Activated T-cell treated with anti-CD3 and anti-CD28 coated beads, Interleukin-2, amount 50 U/mL, for 4 hours (primary cell): ENCODE measurements around the gene APOA1. TPM values are rescaled to one million over a fixed set of nuclear protein-coding genes. Genes with fewer than 3 reads are reported as not detected.
A peak's percentile ranks its signal among the peaks of the same experiment; 100 is the strongest.

Experiments used
- ATAC-seq, 2 donors: fragments of 200-7000 bp; cut with Tn5 transposase; one replicate each; pipeline ENCODE4 v1.10.0; 2021
- DNase-seq: peaks from one replicate; pipeline ENCODE4 v3.0.0-alpha.2; 2020
- H3K27me3 Mint-ChIP-seq: one replicate; pipeline ENCODE4 v1.8.0; 2021; ENCODE audit warnings: low read depth, mixed read lengths
- H3K36me3 Mint-ChIP-seq: one replicate; pipeline ENCODE4 v1.8.0; 2022; ENCODE audit warnings: mixed read lengths; ENCODE audit not compliant: insufficient read depth
- H3K4me1 Mint-ChIP-seq: one replicate; pipeline ENCODE4 v1.8.0; 2021; ENCODE audit warnings: low read depth, mixed read lengths
- H3K4me3 Mint-ChIP-seq: one replicate; pipeline ENCODE4 v1.8.0; 2021; ENCODE audit warnings: mild to moderate bottlenecking, moderate library complexity, mixed read lengths
- H3K9me3 Mint-ChIP-seq: one replicate; pipeline ENCODE4 v1.8.0; 2021; ENCODE audit warnings: mixed read lengths
- total RNA-seq, 3 donors: library from RNA; stranded (reverse); gene quantifications; one replicate each; pipeline ENCODE4 v1.2.1, GENCODE V29; 2021

Gene APOA1
- total RNA-seq, 3 donors from 2014 or later, result 1.4 to 2.9 (median 2.1) TPM

DNA sequence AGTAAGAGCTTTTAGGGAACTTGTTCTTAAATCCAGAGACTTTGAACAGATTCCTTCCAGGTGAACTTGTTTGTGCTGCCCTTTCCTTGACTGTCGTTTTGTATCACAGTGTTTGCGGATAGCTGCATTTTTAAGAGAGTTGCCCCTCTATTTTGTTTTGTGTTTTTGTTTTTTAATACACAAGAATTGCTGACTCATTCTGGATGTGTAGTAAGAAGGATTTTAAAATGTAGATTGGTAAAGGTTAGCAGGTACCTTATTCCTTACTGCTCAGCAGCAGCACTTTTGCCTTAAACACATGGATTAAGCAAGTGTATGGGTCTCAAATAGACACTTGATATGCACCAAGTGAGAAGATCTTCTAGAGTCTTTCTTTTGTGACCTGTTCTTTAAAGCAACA is 36.8 kb downstream of the APOA1 start:
- DNase-seq (no peak), ATAC-seq (no peak)
- Mint-ChIP-seq H3K36me3 (no peaks in the 10 kb centered on the region), H3K4me3 (no peak overlapping the region), H3K9me3 (no peaks in the 10 kb centered on the region), H3K27me3 (peaks cover 4% of the 10 kb centered on the region), H3K4me1 (no peaks in the 10 kb centered on the region)

GRCh38 chr11:116798368-116798767 is 39.1 kb downstream of the APOA1 start:
- no peaks in the 10 kb centered on the region for H3K36me3 Mint-ChIP-seq
- no peak overlapping the region for H3K4me3 Mint-ChIP-seq
- ATAC-seq (no peak), DNase-seq (no peak)
- peaks cover 2% of the 10 kb centered on the region for H3K27me3 Mint-ChIP-seq
- no peaks in the 10 kb centered on the region for H3K9me3 Mint-ChIP-seq
- no peaks in the 10 kb centered on the region for H3K4me1 Mint-ChIP-seq

- H3K4me3 Mint-ChIP-seq, result no peak overlapping the region
- ATAC-seq (no peak), DNase-seq (no peak)
- peaks cover 2% of the 10 kb centered on the region for H3K27me3 Mint-ChIP-seq
- no peaks in the 10 kb centered on the region for H3K36me3 Mint-ChIP-seq
- no peaks in the 10 kb centered on the region for H3K4me1 Mint-ChIP-seq
- H3K9me3 Mint-ChIP-seq, result no peaks in the 10 kb centered on the region
Observed at GRCh38 chr11:116797816-116798215, 39.6 kb downstream of the APOA1 start.

- H3K27me3 Mint-ChIP-seq, result peaks cover 2% of the 10 kb centered on the region
- no peaks in the 10 kb centered on the region for H3K9me3 Mint-ChIP-seq
- no peaks in the 10 kb centered on the region for H3K4me1 Mint-ChIP-seq
- ATAC-seq (no peak), DNase-seq (no peak)
- H3K36me3 Mint-ChIP-seq, result no peaks in the 10 kb centered on the region
- H3K4me3 Mint-ChIP-seq, result no peak overlapping the region
Observed at GRCh38 chr11:116796548-116796947, 40.9 kb downstream of the APOA1 start.

GRCh38 chr11:116794851-116795250 is 42.6 kb downstream of the APOA1 start:
- ATAC-seq (no peak), DNase-seq (no peak)
- Mint-ChIP-seq H3K36me3 (no peaks in the 10 kb centered on the region), H3K4me3 (no peak overlapping the region), H3K27me3 (peaks cover 2% of the 10 kb centered on the region), H3K4me1 (peaks cover 6% of the 10 kb centered on the region), H3K9me3 (no peaks in the 10 kb centered on the region)

DNA sequence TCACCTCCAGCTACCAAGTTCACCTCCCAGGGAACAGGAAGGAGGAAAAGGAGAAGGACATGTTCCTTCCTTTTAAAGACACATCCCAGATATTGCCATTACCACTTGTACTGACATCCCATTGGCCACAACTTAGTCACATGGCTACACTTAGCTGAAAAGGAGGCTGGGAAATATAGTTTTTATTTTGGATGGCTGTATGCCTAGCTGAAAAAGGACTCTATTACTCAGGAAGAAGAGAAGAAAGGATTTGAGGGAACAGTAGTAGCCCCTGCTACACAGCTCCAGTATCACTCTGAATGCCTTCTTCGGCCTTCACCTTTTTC is 43.7 kb downstream of the APOA1 start:
- no peaks in the 10 kb centered on the region for H3K36me3 Mint-ChIP-seq
- ATAC-seq (no peak), DNase-seq (no peak)
- no peaks in the 10 kb centered on the region for H3K27me3 Mint-ChIP-seq
- no peaks in the 10 kb centered on the region for H3K9me3 Mint-ChIP-seq
- H3K4me3 Mint-ChIP-seq, result no peak overlapping the region
- peaks cover 6% of the 10 kb centered on the region for H3K4me1 Mint-ChIP-seq

GRCh38 chr11:116792869-116793771 is 44.3 kb downstream of the APOA1 start:
- Mint-ChIP-seq H3K36me3 (no peaks in the 10 kb centered on the region), H3K4me3 (no peak overlapping the region), H3K4me1 (peaks cover 12% of the 10 kb centered on the region), H3K9me3 (no peaks in the 10 kb centered on the region), H3K27me3 (no peaks in the 10 kb centered on the region)
- ATAC-seq (no peak), DNase-seq (no peak)

GRCh38 chr11:116792144-116792868 is 45.1 kb downstream of the APOA1 start:
- H3K4me1 Mint-ChIP-seq, result peaks cover 17% of the 10 kb centered on the region
- H3K4me3 Mint-ChIP-seq, result no peak overlapping the region
- no peaks in the 10 kb centered on the region for H3K36me3 Mint-ChIP-seq
- no peaks in the 10 kb centered on the region for H3K9me3 Mint-ChIP-seq
- no peaks in the 10 kb centered on the region for H3K27me3 Mint-ChIP-seq
- ATAC-seq (no peak), DNase-seq (no peak)

DNA sequence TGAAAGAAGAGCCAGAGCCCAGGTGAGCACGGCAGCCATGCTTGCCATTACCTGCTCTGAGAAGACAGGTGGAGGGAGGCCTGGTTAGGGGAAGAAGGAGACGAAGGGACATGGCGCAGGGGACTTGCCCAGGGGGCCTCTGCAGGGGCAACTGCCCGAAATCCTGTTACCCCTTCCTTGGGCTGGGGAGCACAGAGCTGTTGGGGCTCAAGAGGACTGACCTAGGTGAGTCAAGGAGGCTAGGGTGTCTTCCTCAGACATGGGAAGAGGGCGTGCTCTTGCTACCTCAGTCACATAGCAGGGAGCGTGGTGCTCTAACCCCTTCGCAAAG is 45.6 kb downstream of the APOA1 start, which contains the start of gene APOA5:
TSS of gene APOA5 (minus strand) at position 67 of the 331 bp plus-strand sequence. CDS start at position 48, 19 bp downstream.
- no peak within 1 kb of the TSS for H3K4me3 Mint-ChIP-seq
- ATAC-seq (no peak), DNase-seq (no peak)
- no peaks in the 10 kb centered on the region for H3K9me3 Mint-ChIP-seq
- no peaks in the 10 kb centered on the region for H3K27me3 Mint-ChIP-seq
- peaks cover 22% of the 10 kb centered on the region for H3K4me1 Mint-ChIP-seq
- peaks cover 5% of the 10 kb centered on the region for H3K36me3 Mint-ChIP-seq

DNA sequence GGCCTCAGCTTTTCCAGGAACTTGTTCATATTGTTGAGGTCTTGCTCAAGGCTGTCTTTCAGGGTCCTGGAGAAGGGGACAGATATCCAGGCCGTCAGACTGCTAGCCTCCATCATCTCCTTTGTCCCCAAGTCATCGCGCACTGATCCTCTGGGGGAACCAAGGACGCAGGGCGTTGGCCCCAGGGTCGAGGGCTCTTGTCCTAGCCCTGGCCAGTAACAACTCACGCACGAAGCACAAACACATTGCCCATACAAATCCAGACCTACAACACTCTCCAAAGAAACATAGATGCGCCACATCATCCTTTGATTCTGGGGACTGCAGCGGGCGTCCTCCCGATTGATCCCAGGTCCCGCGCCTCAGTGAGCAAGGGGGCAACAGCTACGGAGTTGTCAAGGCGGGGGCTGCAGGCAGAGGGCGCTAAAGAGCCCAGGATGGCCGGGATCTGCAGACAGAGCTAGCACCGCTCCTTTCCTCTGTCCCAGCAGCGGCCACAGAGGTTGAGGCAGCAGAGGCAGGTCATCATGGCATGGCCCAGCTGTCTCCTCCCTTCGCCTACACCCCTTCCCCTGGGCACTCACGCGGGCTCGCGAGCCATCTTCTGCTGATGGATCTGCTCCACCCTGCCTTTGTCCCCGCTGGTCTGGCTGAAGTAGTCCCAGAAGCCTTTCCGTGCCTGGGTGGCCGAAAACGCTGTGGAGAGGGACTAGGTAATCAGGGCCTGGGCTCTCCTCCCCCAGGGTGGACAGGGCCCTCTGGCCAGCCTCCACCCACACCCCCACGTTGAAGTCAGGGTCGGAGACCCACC is 46.2 kb downstream of the APOA1 start:
- peaks cover 28% of the 10 kb centered on the region for H3K4me1 Mint-ChIP-seq
- no peaks in the 10 kb centered on the region for H3K9me3 Mint-ChIP-seq
- peaks cover 7% of the 10 kb centered on the region for H3K36me3 Mint-ChIP-seq
- no peaks in the 10 kb centered on the region for H3K27me3 Mint-ChIP-seq
- no peak overlapping the region for H3K4me3 Mint-ChIP-seq
- peak; percentile 54 to 57 for ATAC-seq
- peak; percentile 76 for DNase-seq

- Mint-ChIP-seq H3K27me3 (no peaks in the 10 kb centered on the region), H3K4me1 (peaks cover 36% of the 10 kb centered on the region), H3K4me3 (no peak overlapping the region), H3K36me3 (peaks cover 15% of the 10 kb centered on the region), H3K9me3 (no peaks in the 10 kb centered on the region)
- ATAC-seq (no peak), DNase-seq (no peak)
Observed at GRCh38 chr11:116790167-116791001, 47.0 kb downstream of the APOA1 start.

GRCh38 chr11:116788975-116789374 is 48.4 kb downstream of the APOA1 start:
- H3K36me3 Mint-ChIP-seq, result peaks cover 28% of the 10 kb centered on the region
- H3K27me3 Mint-ChIP-seq, result no peaks in the 10 kb centered on the region
- DNase-seq (no peak), ATAC-seq (no peak)
- H3K9me3 Mint-ChIP-seq, result no peaks in the 10 kb centered on the region
- H3K4me1 Mint-ChIP-seq, result peaks cover 47% of the 10 kb centered on the region
- peak overlapping the region; percentile 94 for H3K4me3 Mint-ChIP-seq

DNA sequence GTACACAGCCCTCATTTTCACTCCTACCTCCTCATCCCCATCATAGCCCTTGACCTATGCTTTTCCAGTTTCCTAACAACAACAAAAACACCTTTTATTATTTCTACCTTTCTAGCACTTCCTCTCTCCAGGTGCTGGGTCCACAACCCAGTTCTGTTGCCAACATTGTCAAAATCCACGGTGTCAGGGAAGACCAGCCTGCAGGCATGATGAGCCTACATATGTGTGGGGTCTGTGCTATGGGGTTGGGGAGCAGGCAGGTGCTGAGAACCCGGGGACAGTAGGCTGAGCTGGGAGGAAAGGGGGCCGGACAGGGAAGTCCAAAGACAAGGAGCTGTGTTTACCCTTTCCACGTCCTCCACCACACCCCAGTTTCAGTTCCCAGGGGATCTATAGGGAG is 48.9 kb downstream of the APOA1 start:
- no peaks in the 10 kb centered on the region for H3K27me3 Mint-ChIP-seq
- peaks cover 29% of the 10 kb centered on the region for H3K36me3 Mint-ChIP-seq
- peaks cover 47% of the 10 kb centered on the region for H3K4me1 Mint-ChIP-seq
- ATAC-seq, result no peak
- H3K4me3 Mint-ChIP-seq, result peak overlapping the region; percentile 94
- no peaks in the 10 kb centered on the region for H3K9me3 Mint-ChIP-seq
- no peak for DNase-seq
